A673 (cell line): ENCODE data around the gene LDHB.

ENCODE experiments used
- EZH2 ChIP-seq: fragments of 200-600 bp; sonication (generic); IDR thresholded peaks from 2 replicates; pipeline ENCODE4 v1.6.1; 2017; ENCODE audit warnings: borderline replicate concordance, low read depth, mild to moderate bottlenecking, mixed read lengths, antibody characterized with exemption, low read length; ENCODE audit not compliant: poor library complexity, severe bottlenecking
- TF ChIP-seq, protein P1 (sequence below): fragments of 300-800, 200-600 bp; sonication (generic); conservative IDR thresholded peaks from 2 replicates; pipeline ENCODE4 v1.5.1; 2017; ENCODE audit warnings: low read depth, mild to moderate bottlenecking, antibody characterized with exemption, low read length, moderate library complexity, mixed read lengths

DNA sequence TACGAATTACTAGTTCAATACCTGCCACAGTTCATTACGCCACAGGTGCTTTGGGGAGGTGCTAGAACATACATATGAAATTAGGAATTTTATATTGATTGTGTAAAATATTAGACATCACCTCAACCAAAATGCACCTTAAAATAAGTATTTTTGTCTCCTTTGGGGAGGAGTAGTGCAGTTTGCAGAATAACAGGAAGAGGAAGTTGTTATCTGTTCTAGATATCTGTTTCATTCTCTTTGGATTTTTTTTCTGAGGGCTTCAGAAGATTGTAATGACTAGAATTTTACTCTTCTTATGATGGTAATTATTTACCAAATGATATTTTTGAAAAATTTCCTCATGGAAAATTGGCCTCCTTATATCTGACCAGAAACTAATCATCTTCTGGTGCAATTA, 43.1 kb downstream of the LDHB start:
- TF ChIP-seq, protein P1, sequence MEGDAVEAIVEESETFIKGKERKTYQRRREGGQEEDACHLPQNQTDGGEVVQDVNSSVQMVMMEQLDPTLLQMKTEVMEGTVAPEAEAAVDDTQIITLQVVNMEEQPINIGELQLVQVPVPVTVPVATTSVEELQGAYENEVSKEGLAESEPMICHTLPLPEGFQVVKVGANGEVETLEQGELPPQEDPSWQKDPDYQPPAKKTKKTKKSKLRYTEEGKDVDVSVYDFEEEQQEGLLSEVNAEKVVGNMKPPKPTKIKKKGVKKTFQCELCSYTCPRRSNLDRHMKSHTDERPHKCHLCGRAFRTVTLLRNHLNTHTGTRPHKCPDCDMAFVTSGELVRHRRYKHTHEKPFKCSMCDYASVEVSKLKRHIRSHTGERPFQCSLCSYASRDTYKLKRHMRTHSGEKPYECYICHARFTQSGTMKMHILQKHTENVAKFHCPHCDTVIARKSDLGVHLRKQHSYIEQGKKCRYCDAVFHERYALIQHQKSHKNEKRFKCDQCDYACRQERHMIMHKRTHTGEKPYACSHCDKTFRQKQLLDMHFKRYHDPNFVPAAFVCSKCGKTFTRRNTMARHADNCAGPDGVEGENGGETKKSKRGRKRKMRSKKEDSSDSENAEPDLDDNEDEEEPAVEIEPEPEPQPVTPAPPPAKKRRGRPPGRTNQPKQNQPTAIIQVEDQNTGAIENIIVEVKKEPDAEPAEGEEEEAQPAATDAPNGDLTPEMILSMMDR: no peak
- no peak for TF ChIP-seq EZH2
